ENCODE data around the gene DIRAS3. TPM values are rescaled to one million over a fixed set of nuclear protein-coding genes. Genes with fewer than 3 reads are reported as not detected.

The DIRAS3 gene
- total and polyA plus RNA-seq, 4 donors = 0.92 to 2.3 (median 1.9) TPM; not detected in 1

DNA sequence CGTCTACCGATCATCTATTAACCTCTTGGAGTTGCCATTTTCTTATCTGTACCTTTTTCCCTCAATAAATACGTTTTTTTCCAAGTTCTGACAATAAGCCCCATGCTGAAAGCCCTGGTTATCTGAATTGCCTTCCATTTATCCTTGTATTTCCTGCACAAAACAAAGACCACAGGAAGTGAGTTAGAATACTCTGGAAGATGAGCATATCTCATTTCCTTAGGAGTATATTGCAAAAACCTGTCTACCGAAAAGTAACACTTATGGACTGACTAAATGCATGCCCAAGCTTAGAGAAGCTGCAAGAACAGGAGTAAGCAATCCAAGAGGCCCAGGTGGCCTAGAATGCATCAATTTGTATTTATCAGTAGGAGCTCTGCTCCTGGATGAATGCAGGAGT lies 39.9 kb downstream of the DIRAS3 start:
- no peaks in the 10 kb centered on the region for H3K36me3 ChIP-seq (ENCODE audit: control insufficient read depth in 4 of 4, insufficient read depth in 3 of 4, low read depth in 1 of 4, low read length in 3 of 4)
- no peak for TF ChIP-seq TAF1 (conservative IDR thresholded peaks at IDR 0.05)
- TF ChIP-seq YY1 (IDR thresholded peaks at IDR 0.05) = no peak
- TF ChIP-seq JUND (IDR thresholded peaks at IDR 0.05) = no peak
- TF ChIP-seq, protein P1, sequence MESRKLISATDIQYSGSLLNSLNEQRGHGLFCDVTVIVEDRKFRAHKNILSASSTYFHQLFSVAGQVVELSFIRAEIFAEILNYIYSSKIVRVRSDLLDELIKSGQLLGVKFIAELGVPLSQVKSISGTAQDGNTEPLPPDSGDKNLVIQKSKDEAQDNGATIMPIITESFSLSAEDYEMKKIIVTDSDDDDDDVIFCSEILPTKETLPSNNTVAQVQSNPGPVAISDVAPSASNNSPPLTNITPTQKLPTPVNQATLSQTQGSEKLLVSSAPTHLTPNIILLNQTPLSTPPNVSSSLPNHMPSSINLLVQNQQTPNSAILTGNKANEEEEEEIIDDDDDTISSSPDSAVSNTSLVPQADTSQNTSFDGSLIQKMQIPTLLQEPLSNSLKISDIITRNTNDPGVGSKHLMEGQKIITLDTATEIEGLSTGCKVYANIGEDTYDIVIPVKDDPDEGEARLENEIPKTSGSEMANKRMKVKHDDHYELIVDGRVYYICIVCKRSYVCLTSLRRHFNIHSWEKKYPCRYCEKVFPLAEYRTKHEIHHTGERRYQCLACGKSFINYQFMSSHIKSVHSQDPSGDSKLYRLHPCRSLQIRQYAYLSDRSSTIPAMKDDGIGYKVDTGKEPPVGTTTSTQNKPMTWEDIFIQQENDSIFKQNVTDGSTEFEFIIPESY (IDR thresholded peaks at IDR 0.05) = no peak
- TF ChIP-seq, protein P2, sequence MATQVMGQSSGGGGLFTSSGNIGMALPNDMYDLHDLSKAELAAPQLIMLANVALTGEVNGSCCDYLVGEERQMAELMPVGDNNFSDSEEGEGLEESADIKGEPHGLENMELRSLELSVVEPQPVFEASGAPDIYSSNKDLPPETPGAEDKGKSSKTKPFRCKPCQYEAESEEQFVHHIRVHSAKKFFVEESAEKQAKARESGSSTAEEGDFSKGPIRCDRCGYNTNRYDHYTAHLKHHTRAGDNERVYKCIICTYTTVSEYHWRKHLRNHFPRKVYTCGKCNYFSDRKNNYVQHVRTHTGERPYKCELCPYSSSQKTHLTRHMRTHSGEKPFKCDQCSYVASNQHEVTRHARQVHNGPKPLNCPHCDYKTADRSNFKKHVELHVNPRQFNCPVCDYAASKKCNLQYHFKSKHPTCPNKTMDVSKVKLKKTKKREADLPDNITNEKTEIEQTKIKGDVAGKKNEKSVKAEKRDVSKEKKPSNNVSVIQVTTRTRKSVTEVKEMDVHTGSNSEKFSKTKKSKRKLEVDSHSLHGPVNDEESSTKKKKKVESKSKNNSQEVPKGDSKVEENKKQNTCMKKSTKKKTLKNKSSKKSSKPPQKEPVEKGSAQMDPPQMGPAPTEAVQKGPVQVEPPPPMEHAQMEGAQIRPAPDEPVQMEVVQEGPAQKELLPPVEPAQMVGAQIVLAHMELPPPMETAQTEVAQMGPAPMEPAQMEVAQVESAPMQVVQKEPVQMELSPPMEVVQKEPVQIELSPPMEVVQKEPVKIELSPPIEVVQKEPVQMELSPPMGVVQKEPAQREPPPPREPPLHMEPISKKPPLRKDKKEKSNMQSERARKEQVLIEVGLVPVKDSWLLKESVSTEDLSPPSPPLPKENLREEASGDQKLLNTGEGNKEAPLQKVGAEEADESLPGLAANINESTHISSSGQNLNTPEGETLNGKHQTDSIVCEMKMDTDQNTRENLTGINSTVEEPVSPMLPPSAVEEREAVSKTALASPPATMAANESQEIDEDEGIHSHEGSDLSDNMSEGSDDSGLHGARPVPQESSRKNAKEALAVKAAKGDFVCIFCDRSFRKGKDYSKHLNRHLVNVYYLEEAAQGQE (IDR thresholded peaks at IDR 0.05) = no peak
- no peak for TF ChIP-seq SP1 (IDR thresholded peaks at IDR 0.05)
- TF ChIP-seq NR2F2 (IDR thresholded peaks at IDR 0.05) = no peak
- TF ChIP-seq FOXA2 (IDR thresholded peaks at IDR 0.05) = no peak
- TF ChIP-seq GABPA (IDR thresholded peaks at IDR 0.05 in 1 of 2, conservative IDR thresholded peaks at IDR 0.05 in 1 of 2) = no peak
- TF ChIP-seq HNF4A (conservative IDR thresholded peaks at IDR 0.05) = no peak
- TF ChIP-seq, protein P3, sequence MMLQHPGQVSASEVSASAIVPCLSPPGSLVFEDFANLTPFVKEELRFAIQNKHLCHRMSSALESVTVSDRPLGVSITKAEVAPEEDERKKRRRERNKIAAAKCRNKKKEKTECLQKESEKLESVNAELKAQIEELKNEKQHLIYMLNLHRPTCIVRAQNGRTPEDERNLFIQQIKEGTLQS (IDR thresholded peaks at IDR 0.05) = no peak
- TF ChIP-seq, protein P4, sequence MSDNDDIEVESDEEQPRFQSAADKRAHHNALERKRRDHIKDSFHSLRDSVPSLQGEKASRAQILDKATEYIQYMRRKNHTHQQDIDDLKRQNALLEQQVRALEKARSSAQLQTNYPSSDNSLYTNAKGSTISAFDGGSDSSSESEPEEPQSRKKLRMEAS (IDR thresholded peaks at IDR 0.05) = no peak
- TF ChIP-seq FOXA1 (IDR thresholded peaks at IDR 0.05) = no peak
- TF ChIP-seq, protein P5, sequence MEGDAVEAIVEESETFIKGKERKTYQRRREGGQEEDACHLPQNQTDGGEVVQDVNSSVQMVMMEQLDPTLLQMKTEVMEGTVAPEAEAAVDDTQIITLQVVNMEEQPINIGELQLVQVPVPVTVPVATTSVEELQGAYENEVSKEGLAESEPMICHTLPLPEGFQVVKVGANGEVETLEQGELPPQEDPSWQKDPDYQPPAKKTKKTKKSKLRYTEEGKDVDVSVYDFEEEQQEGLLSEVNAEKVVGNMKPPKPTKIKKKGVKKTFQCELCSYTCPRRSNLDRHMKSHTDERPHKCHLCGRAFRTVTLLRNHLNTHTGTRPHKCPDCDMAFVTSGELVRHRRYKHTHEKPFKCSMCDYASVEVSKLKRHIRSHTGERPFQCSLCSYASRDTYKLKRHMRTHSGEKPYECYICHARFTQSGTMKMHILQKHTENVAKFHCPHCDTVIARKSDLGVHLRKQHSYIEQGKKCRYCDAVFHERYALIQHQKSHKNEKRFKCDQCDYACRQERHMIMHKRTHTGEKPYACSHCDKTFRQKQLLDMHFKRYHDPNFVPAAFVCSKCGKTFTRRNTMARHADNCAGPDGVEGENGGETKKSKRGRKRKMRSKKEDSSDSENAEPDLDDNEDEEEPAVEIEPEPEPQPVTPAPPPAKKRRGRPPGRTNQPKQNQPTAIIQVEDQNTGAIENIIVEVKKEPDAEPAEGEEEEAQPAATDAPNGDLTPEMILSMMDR (IDR thresholded peaks at IDR 0.05; ENCODE audit: low read depth, low read length, missing input control) = no peak
- no peak for TF ChIP-seq HNF4G (IDR thresholded peaks at IDR 0.05)
- TF ChIP-seq RAD21 (IDR thresholded peaks at IDR 0.05) = no peak
- no peak for TF ChIP-seq RXRA (IDR thresholded peaks at IDR 0.05)
- no peak for TF ChIP-seq EGR1 (IDR thresholded peaks at IDR 0.05; ENCODE audit: low read depth in 2 of 2)
- no peak for DNase-seq (ENCODE audit: low spot score)
- 24% methylated on average over 4 of the region's 4 CpGs for WGBS
- no peaks in the 10 kb centered on the region for H3K4me1 ChIP-seq (ENCODE audit: control insufficient read depth in 4 of 4, insufficient read depth in 4 of 4, low read length in 3 of 4)
- no peak overlapping the region for H3K4me3 ChIP-seq (ENCODE audit: low read depth in 1 of 3, low read length in 3 of 3)
- H3K27ac ChIP-seq (ENCODE audit: low read depth in 1 of 2, low read length in 2 of 2) = no peak overlapping the region
- H3K27me3 ChIP-seq (ENCODE audit: control insufficient read depth in 4 of 4, insufficient read depth in 4 of 4, low read length in 3 of 4) = no peaks in the 10 kb centered on the region
- H3K9ac ChIP-seq (ENCODE audit: low read depth in 1 of 2, low read length in 2 of 2) = no peak overlapping the region
- no peaks in the 10 kb centered on the region for H3K9me3 ChIP-seq (ENCODE audit: control insufficient read depth in 4 of 4, low read length in 3 of 4)
